HEK293 (cell line): Measurements from ENCODE around the gene KCNQ1.

Experiments used
- CTCF ChIP-seq: fragments of 450-650 bp; formaldehyde crosslinking; IDR thresholded peaks from 2 replicates; pipeline ENCODE4 v1.5.1; 2016; ENCODE audit warnings: missing biosample characterization, missing genetic modification characterization
- ZNF138 ChIP-seq: fragments of 450-650 bp; formaldehyde crosslinking; IDR thresholded peaks from 2 replicates; pipeline ENCODE4 v1.5.1; 2016; ENCODE audit warnings: missing biosample characterization, missing genetic modification characterization, borderline replicate concordance

GRCh38 chr11:2673250-2673610 is 228.4 kb downstream of the KCNQ1 start:
- TF ChIP-seq CTCF (tag by site-specific recombination) (no peak), ZNF138 (tag by site-specific recombination) (no peak)
